Neural crest cell (in vitro differentiated cells): ENCODE measurements around the gene COL15A1. TPM values are rescaled to one million over a fixed set of nuclear protein-coding genes. Genes with fewer than 3 reads are reported as not detected.

ENCODE experiments used
- DNase-seq: peaks from one replicate; pipeline ENCODE4 v3.0.0; 2021; ENCODE audit warnings: low read depth, mixed read lengths, low spot score
- H3K27ac Mint-ChIP-seq: one replicate; pipeline ENCODE4 v1.8.0; 2021; ENCODE audit warnings: mild to moderate bottlenecking, mixed read lengths; ENCODE audit not compliant: unreplicated experiment
- H3K27me3 Mint-ChIP-seq: 2 replicates; pipeline ENCODE4 v1.8.0; 2021; ENCODE audit warnings: low read depth, mild to moderate bottlenecking, mixed read lengths
- H3K36me3 Mint-ChIP-seq: 2 replicates; pipeline ENCODE4 v1.8.0; 2021; ENCODE audit warnings: low read depth, mild to moderate bottlenecking, mixed read lengths
- H3K4me1 Mint-ChIP-seq: 2 replicates; pipeline ENCODE4 v1.8.0; 2021; ENCODE audit warnings: mixed read lengths
- H3K4me3 Mint-ChIP-seq: one replicate; pipeline ENCODE4 v1.8.0; 2021; ENCODE audit warnings: mild to moderate bottlenecking, mixed read lengths
- H3K9me3 Mint-ChIP-seq: 2 replicates; pipeline ENCODE4 v1.8.0; 2021; ENCODE audit warnings: mixed read lengths
- CTCF ChIP-seq: fragments of 200-600 bp; sonication (generic); conservative IDR thresholded peaks from 2 replicates; pipeline ENCODE4 v1.5.0; 2021; ENCODE audit warnings: antibody characterized with exemption, mild to moderate bottlenecking
- total RNA-seq: library from RNA; stranded (reverse); gene quantifications from 2 replicates; pipeline ENCODE4 v1.2.1, GENCODE V29; 2021

COL15A1 gene
- total RNA-seq, 1 donor from 2014 or later = 0.33 TPM

- no peak for DNase-seq
- H3K4me3 Mint-ChIP-seq = no peak overlapping the region
- no peaks in the 10 kb centered on the region for H3K9me3 Mint-ChIP-seq
- peaks cover 23% of the 10 kb centered on the region for H3K4me1 Mint-ChIP-seq
- H3K27ac Mint-ChIP-seq = no peak overlapping the region
- no peak for TF ChIP-seq CTCF
- H3K36me3 Mint-ChIP-seq = no peaks in the 10 kb centered on the region
- no peaks in the 10 kb centered on the region for H3K27me3 Mint-ChIP-seq
These were observed 23.0 kb downstream of the COL15A1 start for GRCh38 chr9:98966676-98967075.

- H3K4me3 Mint-ChIP-seq = no peak overlapping the region
- H3K36me3 Mint-ChIP-seq = no peaks in the 10 kb centered on the region
- no peaks in the 10 kb centered on the region for H3K27me3 Mint-ChIP-seq
- H3K9me3 Mint-ChIP-seq = no peaks in the 10 kb centered on the region
- DNase-seq = no peak
- peaks cover 26% of the 10 kb centered on the region for H3K4me1 Mint-ChIP-seq
- TF ChIP-seq CTCF = no peak
- no peak overlapping the region for H3K27ac Mint-ChIP-seq
These were observed 23.6 kb downstream of the COL15A1 start for GRCh38 chr9:98967257-98967656.

GRCh38 chr9:98967680-98968079 is 24.0 kb downstream of the COL15A1 start:
- Mint-ChIP-seq H3K4me1 (peaks cover 28% of the 10 kb centered on the region), H3K4me3 (no peak overlapping the region), H3K27me3 (no peaks in the 10 kb centered on the region), H3K9me3 (no peaks in the 10 kb centered on the region), H3K27ac (no peak overlapping the region), H3K36me3 (no peaks in the 10 kb centered on the region)
- no peak for TF ChIP-seq CTCF
- DNase-seq = no peak

- Mint-ChIP-seq H3K27ac (no peak overlapping the region), H3K36me3 (no peaks in the 10 kb centered on the region)
- DNase-seq = no peak
These were observed 25.1 kb downstream of the COL15A1 start for GRCh38 chr9:98968601-98969337.

GRCh38 chr9:98970532-98971041 is 26.9 kb downstream of the COL15A1 start:
- Mint-ChIP-seq H3K27me3 (peaks cover 11% of the 10 kb centered on the region), H3K4me3 (no peak overlapping the region), H3K9me3 (no peaks in the 10 kb centered on the region), H3K27ac (peak overlapping the region; percentile 99), H3K4me1 (peaks cover 48% of the 10 kb centered on the region), H3K36me3 (no peaks in the 10 kb centered on the region)
- TF ChIP-seq CTCF = no peak
- no peak for DNase-seq

More at GRCh38 chr9:98968601-98969337, 25.1 kb downstream of the COL15A1 start:
- H3K4me3 Mint-ChIP-seq = no peak overlapping the region
- H3K4me1 Mint-ChIP-seq = peaks cover 39% of the 10 kb centered on the region
- TF ChIP-seq CTCF = no peak
- H3K27me3 Mint-ChIP-seq = peaks cover 4% of the 10 kb centered on the region
- H3K9me3 Mint-ChIP-seq = no peaks in the 10 kb centered on the region
